GM12892 (cell line): ENCODE measurements around the gene ZNF697.
"Not testable (repeated sequence)": the region's sequence is repeated elsewhere in the genome, so short reads cannot be mapped to it uniquely, and the experiment has no call there.

ENCODE experiments used
- DNase-seq: peaks from one replicate; pipeline ENCODE4 v3.0.0; 2011; ENCODE audit not compliant: insufficient read length
- FAIRE-seq: peaks from 2 replicates; lab custom pipeline; 2011; peaks lifted over from hg19 to GRCh38; lab: Jason Lieb, UNC
- POLR2A ChIP-seq: IDR thresholded peaks from 2 replicates; pipeline ENCODE4 v1.6.1; 2011; ENCODE audit warnings: low read depth, low read length, control low read depth
- POLR2AphosphoS5 ChIP-seq: IDR thresholded peaks from 2 replicates; pipeline ENCODE4 v1.6.1; 2011; ENCODE audit warnings: low read depth, low read length, control low read depth
- TAF1 ChIP-seq: IDR thresholded peaks from 2 replicates; pipeline ENCODE4 v1.6.1; 2011; ENCODE audit warnings: low read depth, mild to moderate bottlenecking, control low read depth, low read length, borderline replicate concordance

Gene ZNF697

GRCh38 chr1:119603695-119604094 lies 44.4 kb downstream of the ZNF697 start:
- TF ChIP-seq POLR2A (no peak), TAF1 (no peak), POLR2AphosphoS5 (no peak)
- FAIRE-seq (no peak), DNase-seq (no peak)

- FAIRE-seq, DNase-seq: not testable (repeated sequence)
Observed at GRCh38 chr1:119603241-119603640, 44.8 kb downstream of the ZNF697 start.

- DNase-seq, FAIRE-seq: not testable (repeated sequence)
Observed at GRCh38 chr1:119602789-119603188, 45.3 kb downstream of the ZNF697 start.

GRCh38 chr1:119602169-119602568 lies 45.9 kb downstream of the ZNF697 start:
- TF ChIP-seq TAF1 (no peak), POLR2AphosphoS5 (no peak), POLR2A (no peak)
- no peak for DNase-seq
- FAIRE-seq, result no peak

- no peak for FAIRE-seq
- no peak for TF ChIP-seq POLR2A
- no peak for TF ChIP-seq POLR2AphosphoS5
- no peak for TF ChIP-seq TAF1
- no peak for DNase-seq
Observed at GRCh38 chr1:119600976-119601375, 47.1 kb downstream of the ZNF697 start.

GRCh38 chr1:119600561-119600960 lies 47.5 kb downstream of the ZNF697 start:
- TF ChIP-seq TAF1 (no peak), POLR2AphosphoS5 (no peak), POLR2A (no peak)

GRCh38 chr1:119595606-119596005 lies 52.5 kb downstream of the ZNF697 start:
- FAIRE-seq (no peak), DNase-seq (no peak)
- TF ChIP-seq POLR2AphosphoS5 (no peak), TAF1 (no peak), POLR2A (no peak)

More at GRCh38 chr1:119600561-119600960, 47.5 kb downstream of the ZNF697 start:
- DNase-seq, result no peak
- FAIRE-seq, result no peak

GRCh38 chr1:119595168-119595567 lies 52.9 kb downstream of the ZNF697 start:
- FAIRE-seq (no peak), DNase-seq (no peak)
- TF ChIP-seq TAF1 (no peak), POLR2AphosphoS5 (no peak), POLR2A (no peak)

- no peak for TF ChIP-seq POLR2A
- TF ChIP-seq TAF1, result no peak
- no peak for TF ChIP-seq POLR2AphosphoS5
- DNase-seq, result no peak
- no peak for FAIRE-seq
Observed at GRCh38 chr1:119594376-119594775, 53.7 kb downstream of the ZNF697 start.

- DNase-seq, result no peak
- no peak for TF ChIP-seq TAF1
- TF ChIP-seq POLR2AphosphoS5, result no peak
- TF ChIP-seq POLR2A, result no peak
- no peak for FAIRE-seq
Observed at GRCh38 chr1:119593805-119594204, 54.3 kb downstream of the ZNF697 start.

- FAIRE-seq (no peak), DNase-seq (no peak)
- TF ChIP-seq POLR2A (no peak), POLR2AphosphoS5 (no peak), TAF1 (no peak)
Observed at GRCh38 chr1:119590393-119590792, 57.7 kb downstream of the ZNF697 start.

- DNase-seq (no peak), FAIRE-seq (no peak)
- no peak for TF ChIP-seq TAF1
- no peak for TF ChIP-seq POLR2A
Observed at GRCh38 chr1:119588621-119589020, 59.4 kb downstream of the ZNF697 start.

- FAIRE-seq, result no peak
- DNase-seq, result no peak
- TF ChIP-seq TAF1 (no peak), POLR2A (no peak), POLR2AphosphoS5 (no peak)
Observed at GRCh38 chr1:119587341-119587740, 60.7 kb downstream of the ZNF697 start.

- not testable (repeated sequence) for FAIRE-seq, DNase-seq
Observed at GRCh38 chr1:119585801-119586200, 62.3 kb downstream of the ZNF697 start.
